ENCODE data around the gene MMS19.
A peak's percentile ranks its signal among the peaks of the same experiment; 100 is the strongest.

Gene MMS19

DNA sequence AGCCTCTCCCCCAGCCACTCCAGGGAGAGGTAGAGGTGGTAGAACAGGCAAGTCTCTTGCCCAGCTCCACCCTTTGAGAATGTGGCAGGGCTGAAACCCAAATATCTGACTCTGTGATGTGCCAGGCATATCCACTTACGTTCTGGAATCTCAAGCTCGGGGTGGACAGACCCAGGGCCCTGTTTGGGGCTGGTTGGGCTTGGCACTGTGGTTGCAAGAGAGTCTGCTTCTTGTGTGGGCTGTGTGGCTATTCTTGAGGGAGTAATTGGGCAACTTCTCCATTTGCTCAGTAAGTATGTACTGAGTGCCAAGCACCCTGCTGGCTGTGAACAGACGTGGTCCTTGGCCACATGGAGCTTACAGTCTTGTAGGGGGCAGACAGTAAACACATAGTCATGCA is 5.2 kb upstream of the MMS19 start:
- H3K4me3 ChIP-seq (replicated peaks; ENCODE audit: low read depth, low read length): no peak overlapping the region
- no peak for TF ChIP-seq CTCF (IDR thresholded peaks at IDR 0.05; ENCODE audit: insufficient read depth, low read length, poor library complexity, severe bottlenecking)
- DNase-seq (ENCODE audit: extremely low read depth, insufficient read length): no peak
- no peaks in the 10 kb centered on the region for H3K36me3 ChIP-seq (ENCODE audit: control insufficient read depth, insufficient read depth, low read length)
- peaks cover 6% of the 10 kb centered on the region for H3K27me3 ChIP-seq (replicated peaks; ENCODE audit: control insufficient read depth, insufficient read depth, low read length)

GRCh38 chr10:97502916-97503315 is 4.7 kb upstream of the MMS19 start:
- no peak for TF ChIP-seq CTCF (IDR thresholded peaks at IDR 0.05; ENCODE audit: insufficient read depth, low read length, poor library complexity, severe bottlenecking)

DNA sequence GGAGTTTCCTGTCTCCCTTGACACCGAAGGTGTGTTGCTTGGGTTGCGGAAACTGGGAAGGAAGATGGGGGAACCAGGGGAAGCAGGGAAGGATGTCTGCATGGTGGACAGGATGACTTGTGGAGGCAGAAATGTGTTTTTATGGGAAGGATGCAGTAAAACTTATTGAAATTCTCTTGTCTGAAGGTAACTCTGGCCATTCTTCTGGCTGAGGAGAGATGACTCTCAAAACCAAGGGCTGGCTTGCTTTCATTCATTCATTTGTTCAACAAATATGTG is 2.0 kb upstream of the MMS19 start:
- no peak for DNase-seq (ENCODE audit: extremely low read depth, insufficient read length)
- H3K4me3 ChIP-seq (replicated peaks; ENCODE audit: low read depth, low read length): no peak overlapping the region
- H3K27me3 ChIP-seq (replicated peaks; ENCODE audit: control insufficient read depth, insufficient read depth, low read length): peaks cover 6% of the 10 kb centered on the region
- H3K36me3 ChIP-seq (ENCODE audit: control insufficient read depth, insufficient read depth, low read length): no peaks in the 10 kb centered on the region
- no peak for TF ChIP-seq CTCF (IDR thresholded peaks at IDR 0.05; ENCODE audit: insufficient read depth, low read length, poor library complexity, severe bottlenecking)

More at GRCh38 chr10:97502916-97503315, 4.7 kb upstream of the MMS19 start:
- Histone ChIP-seq H3K36me3 (ENCODE audit: control insufficient read depth, insufficient read depth, low read length) (no peaks in the 10 kb centered on the region), H3K4me3 (replicated peaks; ENCODE audit: low read depth, low read length) (no peak overlapping the region), H3K27me3 (replicated peaks; ENCODE audit: control insufficient read depth, insufficient read depth, low read length) (peaks cover 6% of the 10 kb centered on the region)
- no peak for DNase-seq (ENCODE audit: extremely low read depth, insufficient read length)

- DNase-seq (ENCODE audit: extremely low read depth, insufficient read length): no peak
Observed at GRCh38 chr10:97499561-97500296, 1.5 kb upstream of the MMS19 start.

DNA sequence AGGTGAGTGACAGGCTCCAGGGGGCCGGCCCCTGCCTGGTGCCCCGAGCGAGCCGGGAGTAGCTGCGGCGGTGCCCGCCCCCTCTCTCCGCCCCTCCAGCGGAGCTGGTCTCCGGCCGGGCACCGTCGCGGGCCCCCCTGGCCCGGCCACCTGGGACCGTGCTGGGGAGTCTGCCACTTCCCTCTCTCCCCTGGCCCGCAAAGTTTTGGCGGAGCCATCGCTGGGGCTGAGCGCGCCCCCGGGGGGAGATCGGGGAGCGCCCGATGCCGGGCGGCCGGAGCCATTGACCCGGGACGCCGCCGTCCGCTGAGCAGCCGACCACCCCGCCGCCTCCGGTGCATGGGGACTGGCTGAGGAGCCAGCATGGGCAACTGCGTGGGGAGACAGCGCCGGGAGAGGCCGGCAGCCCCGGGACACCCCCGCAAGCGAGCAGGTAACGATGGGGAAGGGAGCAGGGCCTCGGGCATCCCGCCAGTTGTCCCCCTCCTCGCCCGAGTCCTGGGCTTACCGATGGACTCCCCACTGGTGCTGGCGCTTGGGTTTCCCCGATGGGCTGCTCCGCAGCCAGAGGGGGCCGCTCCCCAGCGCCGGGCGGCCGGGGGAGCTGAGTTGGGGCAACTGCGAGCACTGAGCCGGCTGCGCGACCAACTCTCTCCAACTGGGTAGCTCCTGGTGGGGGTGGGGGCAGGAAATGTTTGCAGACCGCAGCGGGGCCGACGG is 779 bp upstream of the MMS19 start, which contains the start of gene UBTD1:
Gene UBTD1, plus strand, starts transcription at position 84 of the 720 bp plus-strand sequence. Its CDS starts 280 bp downstream, at position 364.
- peak; percentile 45 for DNase-seq (ENCODE audit: extremely low read depth, insufficient read length)
- no peak for TF ChIP-seq CTCF (IDR thresholded peaks at IDR 0.05; ENCODE audit: insufficient read depth, low read length, poor library complexity, severe bottlenecking)
- Histone ChIP-seq H3K4me3 (replicated peaks; ENCODE audit: low read depth, low read length) (peak within 1 kb of the TSS; percentile 99), H3K27me3 (replicated peaks; ENCODE audit: control insufficient read depth, insufficient read depth, low read length) (peaks cover 6% of the 10 kb centered on the region), H3K36me3 (ENCODE audit: control insufficient read depth, insufficient read depth, low read length) (no peaks in the 10 kb centered on the region)

More at GRCh38 chr10:97499561-97500296, 1.5 kb upstream of the MMS19 start:
- Histone ChIP-seq H3K36me3 (ENCODE audit: control insufficient read depth, insufficient read depth, low read length) (no peaks in the 10 kb centered on the region), H3K4me3 (replicated peaks; ENCODE audit: low read depth, low read length) (peak overlapping the region; percentile 99), H3K27me3 (replicated peaks; ENCODE audit: control insufficient read depth, insufficient read depth, low read length) (peaks cover 6% of the 10 kb centered on the region)
- TF ChIP-seq CTCF (IDR thresholded peaks at IDR 0.05; ENCODE audit: insufficient read depth, low read length, poor library complexity, severe bottlenecking): no peak

All from GM06990 (cell line).